ENCODE measurements around the gene CATSPER3.

CATSPER3 gene

GRCh38 chr5:135030956-135031812 lies 63.5 kb downstream of the CATSPER3 start:
- DNase-seq = no peak

- no peak for DNase-seq
Observed at GRCh38 chr5:135031813-135032694, 64.3 kb downstream of the CATSPER3 start.

GRCh38 chr5:135032695-135032998 lies 64.9 kb downstream of the CATSPER3 start:
- DNase-seq = no peak

- peak; percentile 22 for DNase-seq
Observed at GRCh38 chr5:135032999-135033861, 65.5 kb downstream of the CATSPER3 start.

- no peak for DNase-seq
Observed at GRCh38 chr5:135033901-135034235, 66.2 kb downstream of the CATSPER3 start, which contains the start of gene PITX1. Gene PITX1 (minus strand): TSS chr5:135034228. CDS start chr5:135033881, 347 bp downstream.

- DNase-seq = peak; percentile 48
Observed at GRCh38 chr5:135034236-135034962, 66.7 kb downstream of the CATSPER3 start.

GRCh38 chr5:135034963-135035677 lies 67.4 kb downstream of the CATSPER3 start:
- DNase-seq = no peak

- no peak for DNase-seq
Observed at GRCh38 chr5:135035678-135036030, 67.9 kb downstream of the CATSPER3 start.

GRCh38 chr5:135036405-135036804 lies 68.7 kb downstream of the CATSPER3 start:
- DNase-seq = no peak

- DNase-seq = no peak
Observed at GRCh38 chr5:135037519-135038204, 70.0 kb downstream of the CATSPER3 start.

GRCh38 chr5:135038205-135038812 lies 70.6 kb downstream of the CATSPER3 start:
- no peak for DNase-seq

GRCh38 chr5:135038813-135039270 lies 71.1 kb downstream of the CATSPER3 start:
- DNase-seq = no peak

- DNase-seq = no peak
Observed at GRCh38 chr5:135039271-135040033, 71.7 kb downstream of the CATSPER3 start.

- DNase-seq = no peak
Observed at GRCh38 chr5:135040034-135040332, 72.3 kb downstream of the CATSPER3 start.

GRCh38 chr5:135040333-135041144 lies 72.8 kb downstream of the CATSPER3 start:
- DNase-seq = no peak

- no peak for DNase-seq
Observed at GRCh38 chr5:135041145-135041587, 73.5 kb downstream of the CATSPER3 start.

- DNase-seq = no peak
Observed at GRCh38 chr5:135041726-135042125, 74.0 kb downstream of the CATSPER3 start.

- DNase-seq = no peak
Observed at GRCh38 chr5:135042595-135042994, 74.9 kb downstream of the CATSPER3 start.

GRCh38 chr5:135045488-135045887 lies 77.8 kb downstream of the CATSPER3 start:
- no peak for DNase-seq
